Activated CD4-positive, alpha-beta T cell treated with anti-CD3 and anti-CD28 coated beads, Interleukin-2, amount 50 U/mL, for 4 hours (primary cell): ENCODE results near the gene ASB7.
A peak's percentile ranks its signal among the peaks of the same experiment; 100 is the strongest.

Experiments used
- DNase-seq, 2 experiments: peaks; one replicate each; pipeline ENCODE4 v3.0.0-alpha.2; 2020

Gene ASB7

GRCh38 chr15:100598655-100599054 lies 3.7 kb upstream of the ASB7 start:
- no peak for DNase-seq

GRCh38 chr15:100601163-100601562 lies 1.2 kb upstream of the ASB7 start:
- DNase-seq = peak; percentile 41 to 43

GRCh38 chr15:100601617-100602063 lies 749 bp upstream of the ASB7 start:
- no peak for DNase-seq

- peak in 1 of 2 experiments; percentile 4 for DNase-seq
These were observed 519 bp downstream of the ASB7 start for GRCh38 chr15:100602823-100603393.

GRCh38 chr15:100612539-100612938 lies 10.2 kb downstream of the ASB7 start:
- no peak for DNase-seq

- DNase-seq = no peak
These were observed 10.8 kb downstream of the ASB7 start for GRCh38 chr15:100613208-100613607.

GRCh38 chr15:100614336-100614735 lies 11.9 kb downstream of the ASB7 start:
- DNase-seq = no peak

GRCh38 chr15:100614918-100615317 lies 12.5 kb downstream of the ASB7 start:
- DNase-seq = no peak

GRCh38 chr15:100615801-100616200 lies 13.4 kb downstream of the ASB7 start:
- DNase-seq = no peak

- DNase-seq = no peak
These were observed 14.3 kb downstream of the ASB7 start for GRCh38 chr15:100616700-100617099.

- DNase-seq = no peak
These were observed 20.9 kb downstream of the ASB7 start for GRCh38 chr15:100623301-100623700.

GRCh38 chr15:100627789-100628395 lies 25.5 kb downstream of the ASB7 start:
- DNase-seq = peak; percentile 56 to 57

GRCh38 chr15:100628746-100629145 lies 26.4 kb downstream of the ASB7 start:
- DNase-seq = no peak

- no peak for DNase-seq
These were observed 29.4 kb downstream of the ASB7 start for GRCh38 chr15:100631831-100632230.

- no peak for DNase-seq
These were observed 31.3 kb downstream of the ASB7 start for GRCh38 chr15:100633763-100634075.

- DNase-seq = no peak
These were observed 33.1 kb downstream of the ASB7 start for GRCh38 chr15:100635406-100636071.

GRCh38 chr15:100638177-100638730 lies 35.9 kb downstream of the ASB7 start:
- DNase-seq = no peak

GRCh38 chr15:100642213-100642949 lies 40.0 kb downstream of the ASB7 start:
- DNase-seq = no peak

GRCh38 chr15:100642950-100643338 lies 40.6 kb downstream of the ASB7 start:
- no peak for DNase-seq

- no peak for DNase-seq
These were observed 43.3 kb downstream of the ASB7 start for GRCh38 chr15:100645671-100646070.

GRCh38 chr15:100648951-100649350 lies 46.6 kb downstream of the ASB7 start:
- no peak for DNase-seq

- DNase-seq = no peak
These were observed 48.3 kb downstream of the ASB7 start for GRCh38 chr15:100650685-100651084.

- no peak for DNase-seq
These were observed 48.9 kb downstream of the ASB7 start for GRCh38 chr15:100651253-100651652.

- DNase-seq = no peak
These were observed 49.7 kb downstream of the ASB7 start for GRCh38 chr15:100652116-100652515.
